K562 (cell line): ENCODE measurements around the gene HNMT.

Experiments
- ATF2 ChIP-seq: sonication (generic); formaldehyde crosslinking; IDR thresholded peaks from 2 replicates; pipeline ENCODE4 v1.8.1; 2022; ENCODE audit warnings: missing genetic modification reagents
- CTCF ChIP-seq, 3 experiments: IDR thresholded peaks in 2 of 3; conservative IDR thresholded peaks in 1 of 3; 2 replicates each; pipeline ENCODE4 v1.5.1; 2011 to 2012; ENCODE audit warnings: low read length in 3 of 3, mild to moderate bottlenecking in 3 of 3, control low read depth in 2 of 3, improper control_type of control experiment in 1 of 3, inconsistent platforms in 1 of 3, low read depth in 1 of 3, mixed read lengths in 1 of 3, moderate library complexity in 1 of 3; ENCODE audit not compliant: insufficient read depth in 2 of 3
- KAT7 ChIP-seq: sonication (generic); formaldehyde crosslinking; IDR thresholded peaks from 2 replicates; pipeline ENCODE4 v1.8.0; 2022; ENCODE audit warnings: missing genetic modification reagents, mild to moderate bottlenecking, borderline replicate concordance

GRCh38 chr2:138013639-138014038, 49.4 kb downstream of the HNMT start:
- TF ChIP-seq KAT7 (CRISPR knock-in tag) (no peak), ATF2 (CRISPR knock-in tag) (no peak), CTCF (IDR thresholded peaks at IDR 0.05 in 2 of 3, conservative IDR thresholded peaks at IDR 0.05 in 1 of 3; ENCODE audit: insufficient read depth in 2 of 3, low read depth in 1 of 3, low read length in 3 of 3) (no peak)
